Measurements from ENCODE around the gene ZPBP2.
"Not testable (repeated sequence)": the region's sequence is repeated elsewhere in the genome, so short reads cannot be mapped to it uniquely, and the experiment has no call there.

The ZPBP2 gene

GRCh38 chr17:39855911-39856649 lies 11.9 kb upstream of the ZPBP2 start:
- DNase-seq, result not testable (repeated sequence)

DNA sequence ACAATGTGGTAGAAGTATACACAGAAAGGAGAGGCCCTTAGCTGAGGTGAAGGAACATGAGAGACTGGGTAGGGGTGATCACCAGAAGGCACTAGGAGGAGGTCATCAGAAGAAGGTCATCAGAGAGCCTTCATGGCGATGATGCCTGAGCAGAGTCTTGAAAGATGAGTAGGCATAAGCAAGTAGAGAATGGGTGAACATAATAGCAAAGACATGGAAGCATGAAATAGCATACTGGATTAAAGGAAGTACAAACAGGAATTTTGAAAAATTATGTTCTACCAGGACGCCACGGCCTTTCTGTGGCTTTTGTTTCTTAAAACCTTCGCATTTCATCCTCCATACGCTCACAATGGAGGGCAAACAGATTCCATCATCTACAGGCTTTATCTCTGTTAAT lies 6.8 kb upstream of the ZPBP2 start:
- DNase-seq, result peak; percentile 34

- DNase-seq, result no peak
Measured at GRCh38 chr17:39863244-39863917, 4.6 kb upstream of the ZPBP2 start.

GRCh38 chr17:39863918-39864746 lies 3.9 kb upstream of the ZPBP2 start, which contains the start of gene IKZF3:
Gene IKZF3 (minus strand): TSS chr17:39864312. CDS start chr17:39864126, 186 bp downstream.
- DNase-seq, result peak; percentile 91

- DNase-seq, result no peak
Measured at GRCh38 chr17:39866013-39866730, 1.8 kb upstream of the ZPBP2 start.

- DNase-seq, result peak; percentile 83
Measured at GRCh38 chr17:39867084-39867879, 720 bp upstream of the ZPBP2 start.

GRCh38 chr17:39868554-39868942 lies 546 bp downstream of the ZPBP2 start:
- DNase-seq, result no peak

GRCh38 chr17:39870776-39871175 lies 2.8 kb downstream of the ZPBP2 start:
- DNase-seq, result no peak

GRCh38 chr17:39871801-39872200 lies 3.8 kb downstream of the ZPBP2 start:
- no peak for DNase-seq

DNA sequence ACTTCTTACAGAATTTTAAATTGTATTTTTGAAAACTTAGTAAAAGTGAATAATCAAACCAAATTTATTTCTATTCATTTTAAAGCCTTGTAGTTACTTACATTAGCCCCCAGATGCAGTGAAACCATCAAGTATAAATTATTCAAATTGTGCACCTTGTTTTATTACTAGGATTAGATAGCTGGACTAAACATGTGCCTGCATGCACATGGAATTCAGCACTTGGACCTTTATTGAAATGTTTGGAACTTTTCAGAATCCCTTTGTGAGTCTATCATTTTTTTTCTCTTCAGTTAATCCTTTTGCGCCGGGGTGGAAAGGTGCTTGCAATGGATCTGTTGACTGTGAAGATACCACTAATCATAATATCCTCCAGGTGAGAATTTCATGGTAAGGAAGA lies 4.7 kb downstream of the ZPBP2 start:
- DNase-seq, result no peak

- DNase-seq, result not testable (repeated sequence)
Measured at GRCh38 chr17:39886102-39886501, 18.1 kb downstream of the ZPBP2 start.

DNA sequence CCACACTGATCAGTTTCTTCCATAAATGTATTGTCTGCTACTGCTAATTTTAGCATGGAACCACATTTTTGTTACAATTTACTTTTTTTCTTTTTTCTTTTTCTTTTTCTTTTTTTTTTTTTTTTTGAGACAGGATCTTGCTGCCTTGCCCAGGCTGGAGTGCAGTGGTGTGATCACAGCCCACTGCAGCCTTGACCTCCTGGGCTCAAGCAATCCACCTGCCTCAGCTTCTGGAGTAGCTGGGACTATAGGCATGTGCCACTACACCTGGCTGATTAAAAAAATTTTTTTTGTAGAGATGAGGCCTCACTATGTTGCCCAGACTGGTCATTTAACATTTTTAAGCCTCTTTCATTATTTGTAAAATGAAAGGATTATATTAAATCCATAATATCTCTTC lies 19.1 kb downstream of the ZPBP2 start:
- DNase-seq, result no peak

GRCh38 chr17:39889200-39889599 lies 21.2 kb downstream of the ZPBP2 start:
- no peak for DNase-seq

DNA sequence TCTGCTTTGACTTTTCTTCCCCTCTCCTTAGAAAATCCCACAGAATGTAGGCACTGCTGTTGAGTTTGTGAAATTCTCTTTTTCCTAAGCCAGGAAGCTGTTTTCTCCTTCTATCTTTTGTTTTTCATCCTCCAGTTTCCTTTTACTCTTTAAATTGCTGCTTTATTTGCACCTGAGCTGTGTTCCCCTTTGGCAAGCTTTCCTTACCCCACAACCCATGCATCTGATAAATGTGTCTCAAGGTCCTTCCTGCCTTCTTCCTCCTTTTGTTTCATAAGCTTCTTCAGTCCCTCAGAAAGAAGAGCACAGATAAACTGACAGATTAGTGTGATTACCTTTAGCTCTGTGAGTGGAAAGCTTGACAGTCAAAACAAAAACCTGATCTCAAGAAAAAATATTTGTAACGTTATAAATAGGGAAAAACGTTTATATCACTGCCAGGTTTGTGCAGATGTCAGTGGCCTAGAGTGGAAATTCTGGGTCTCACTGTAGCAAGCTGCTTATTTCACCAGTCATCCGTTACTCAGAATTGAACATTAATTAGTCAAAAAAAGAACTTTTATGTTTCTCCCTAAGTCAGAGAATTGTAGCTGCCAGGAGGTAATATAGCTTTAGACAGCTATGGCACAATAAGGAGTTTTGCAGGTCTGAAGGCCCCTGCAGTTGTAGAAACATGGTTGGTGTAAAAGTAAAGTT lies 26.8 kb downstream of the ZPBP2 start:
- DNase-seq, result no peak

DNA sequence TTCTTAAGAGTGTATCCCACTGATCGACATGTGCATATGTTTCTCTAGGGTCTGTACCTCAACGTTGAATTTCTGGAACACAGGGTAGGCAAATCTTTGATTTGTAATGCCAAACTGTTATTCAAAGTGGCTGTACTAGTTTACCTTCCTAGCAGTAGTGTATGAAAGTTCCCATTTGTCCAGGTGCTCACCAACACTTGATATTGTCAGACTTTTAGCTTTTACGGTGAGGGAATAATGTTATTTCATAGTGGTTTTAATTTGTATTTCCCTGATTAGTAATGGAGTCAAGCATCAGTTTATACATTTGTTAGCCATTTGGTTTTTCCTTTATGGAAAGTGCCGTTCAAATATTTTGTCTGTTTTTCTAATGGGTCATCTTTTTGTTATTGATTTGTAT lies 30.1 kb downstream of the ZPBP2 start:
- DNase-seq, result no peak

DNA sequence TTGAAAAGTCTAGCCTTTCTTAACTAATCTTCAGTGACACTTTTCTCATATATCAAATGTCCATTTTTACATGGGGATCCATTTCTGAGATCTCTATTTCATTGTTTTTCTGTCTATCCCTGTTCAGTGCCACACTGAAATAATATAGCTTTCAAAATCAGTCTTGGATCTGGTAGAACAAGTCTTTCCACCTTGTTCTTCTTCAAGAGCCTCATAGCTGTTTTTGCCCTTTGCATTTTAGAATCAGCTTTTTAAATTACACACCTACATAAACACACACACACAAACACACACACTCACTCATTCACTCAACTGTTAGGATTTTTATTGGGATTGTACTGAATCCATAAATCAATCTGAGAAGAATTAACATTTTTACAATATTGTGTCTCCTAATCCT lies 31.2 kb downstream of the ZPBP2 start:
- no peak for DNase-seq

DNA sequence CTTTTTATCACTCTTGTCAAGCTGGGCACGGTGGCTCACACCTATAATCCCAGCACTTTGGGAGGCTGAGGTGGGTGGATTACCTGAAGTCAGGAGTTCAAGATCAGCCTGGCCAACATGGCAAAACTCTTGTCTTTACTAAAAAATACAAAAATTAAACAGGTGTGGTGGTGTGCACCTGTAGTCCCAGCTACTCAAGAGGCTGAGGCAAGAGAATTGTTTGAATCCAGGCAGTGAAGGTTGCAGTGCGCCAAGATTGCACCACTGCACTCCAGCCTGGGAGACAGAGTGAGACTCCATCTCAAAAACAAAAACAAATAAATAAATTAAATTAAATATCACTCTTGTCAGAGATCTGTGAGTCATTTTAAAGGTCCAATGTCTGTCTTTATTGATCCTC lies 34.0 kb downstream of the ZPBP2 start:
- not testable (repeated sequence) for DNase-seq

- peak; percentile 24 for DNase-seq
Measured at GRCh38 chr17:39903158-39903884, 35.3 kb downstream of the ZPBP2 start.

GRCh38 chr17:39904990-39905288 lies 36.9 kb downstream of the ZPBP2 start:
- no peak for DNase-seq

- DNase-seq, result no peak
Measured at GRCh38 chr17:39908789-39909352, 40.9 kb downstream of the ZPBP2 start.

DNA sequence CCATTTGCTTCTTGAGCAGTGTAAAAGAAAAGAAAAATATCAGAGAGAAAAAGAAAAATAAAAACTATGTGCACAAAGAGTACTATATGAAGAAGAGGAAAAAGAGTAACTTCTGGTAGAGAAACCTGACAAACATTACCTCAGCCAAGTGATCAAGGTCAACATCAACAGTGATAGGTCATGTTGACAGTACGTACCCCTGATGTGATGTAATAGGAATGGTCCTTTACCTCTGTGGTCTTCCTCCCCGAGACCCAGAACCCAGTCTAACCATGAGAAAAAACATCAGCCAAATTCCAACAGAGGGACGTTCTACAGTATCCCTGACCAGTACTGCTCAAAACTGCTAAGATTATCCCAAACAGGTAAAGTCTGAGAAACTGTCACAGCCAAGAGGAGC lies 46.0 kb downstream of the ZPBP2 start:
- no peak for DNase-seq

Measured in CD4-positive, alpha-beta T cell treated with Interleukin-21 for 1 hour (primary cell).